Measurements from ENCODE around the gene SFXN2. TPM values are rescaled to one million over a fixed set of nuclear protein-coding genes. Genes with fewer than 3 reads are reported as not detected.
A peak's percentile ranks its signal among the peaks of the same experiment; 100 is the strongest.

The SFXN2 gene
- total and polyA plus RNA-seq, 12 donors, result 0.91 to 12.2 (median 5.7) TPM

GRCh38 chr10:102718220-102718619, 3.8 kb downstream of the SFXN2 start:
- DNase-seq, result peak in 2 of 7 donors; percentile 35 to 58
- H3K27ac ChIP-seq, result peak overlapping the region in 2 of 5 donors; percentile 11 to 63
- intact Hi-C loops (cut with DNase I), result no loop called here
- H3K27me3 ChIP-seq, result no peaks in the 10 kb centered on the region
- peaks cover 7 to 35% of the 10 kb centered on the region in 2 donors for H3K4me1 ChIP-seq (replicated peaks in 1 of 2)
- H3K9me3 ChIP-seq (replicated peaks in 1 of 3), result no peaks in the 10 kb centered on the region
- H3K36me3 ChIP-seq (replicated peaks in 1 of 2), result no peaks in the 10 kb centered on the region
- no peak overlapping the region for H3K4me3 ChIP-seq
- WGBS, 4 donors, result 43 to 63% (median 54%) methylated on average over 3 of the region's 3 CpGs
- TF ChIP-seq POLR2A (IDR thresholded peaks at IDR 0.05) (no peak), CTCF (IDR thresholded peaks at IDR 0.05) (no peak)

GRCh38 chr10:102720337-102720736, 5.9 kb downstream of the SFXN2 start:
- H3K4me3 ChIP-seq, result no peak overlapping the region
- DNase-seq, result no peak
- TF ChIP-seq POLR2A (IDR thresholded peaks at IDR 0.05), result no peak
- no peak for TF ChIP-seq CTCF (IDR thresholded peaks at IDR 0.05)
- H3K4me1 ChIP-seq (replicated peaks in 1 of 2), result peaks cover 7 to 27% of the 10 kb centered on the region in 2 donors
- no peaks in the 10 kb centered on the region for H3K36me3 ChIP-seq (replicated peaks in 1 of 2)
- intact Hi-C loops (cut with DNase I), result loop anchor here in 1 of 2 donors (10.0 kb wide), 1 partner anchor 344 kb away; no protein-coding TSS in a partner anchor
- H3K27me3 ChIP-seq, result no peaks in the 10 kb centered on the region
- peak overlapping the region in 1 of 5 donors; percentile 63 for H3K27ac ChIP-seq
- H3K9me3 ChIP-seq (replicated peaks in 1 of 3), result no peaks in the 10 kb centered on the region
- WGBS, 4 donors, result 84 to 90% (median 86%) methylated on average over 3 of the region's 3 CpGs

GRCh38 chr10:102720775-102721301, 6.4 kb downstream of the SFXN2 start:
- H3K27ac ChIP-seq, result no peak overlapping the region
- H3K36me3 ChIP-seq (replicated peaks in 1 of 2), result no peaks in the 10 kb centered on the region
- H3K9me3 ChIP-seq (replicated peaks in 1 of 3), result no peaks in the 10 kb centered on the region
- H3K4me3 ChIP-seq, result no peak overlapping the region
- no peaks in the 10 kb centered on the region for H3K27me3 ChIP-seq
- peaks cover 7 to 22% of the 10 kb centered on the region in 2 donors for H3K4me1 ChIP-seq (replicated peaks in 1 of 2)
- TF ChIP-seq POLR2A (IDR thresholded peaks at IDR 0.05) (no peak), CTCF (IDR thresholded peaks at IDR 0.05) (no peak)
- DNase-seq, result peak in 1 of 7 donors; percentile 41
- 75 to 82% (median 78%) methylated on average over 6 of the region's 6 CpGs for WGBS, 4 donors
- intact Hi-C loops (cut with DNase I), result loop anchor here in 1 of 2 donors (10.0 kb wide), 1 partner anchor 344 kb away; no protein-coding TSS in a partner anchor

GRCh38 chr10:102721954-102722353, 7.5 kb downstream of the SFXN2 start:
- no peaks in the 10 kb centered on the region for H3K27me3 ChIP-seq
- no peaks in the 10 kb centered on the region for H3K9me3 ChIP-seq (replicated peaks in 1 of 3)
- H3K4me1 ChIP-seq (replicated peaks in 1 of 2), result peaks cover 7 to 28% of the 10 kb centered on the region in 2 donors
- H3K27ac ChIP-seq, result no peak overlapping the region
- intact Hi-C loops (cut with DNase I), result loop anchor here in 1 of 2 donors (10.0 kb wide), 1 partner anchor 343 kb away; no protein-coding TSS in a partner anchor
- H3K36me3 ChIP-seq (replicated peaks in 1 of 2), result peaks cover 0 to 2% of the 10 kb centered on the region in 2 donors
- DNase-seq, result no peak
- no peak overlapping the region for H3K4me3 ChIP-seq
- TF ChIP-seq CTCF (IDR thresholded peaks at IDR 0.05), result no peak
- 75 to 90% (median 81%) methylated on average over 4 of the region's 4 CpGs for WGBS, 4 donors

Data from adrenal gland (tissue), 12 donors.